Calu3 (cell line): ENCODE data around the gene RIMS4. TPM values are rescaled to one million over a fixed set of nuclear protein-coding genes. Genes with fewer than 3 reads are reported as not detected.

Experiments
- BruUV-seq: library from RNA; stranded (reverse); fragments of 400-500 nt; replicated peaks from 2 replicates; lab custom pipeline; 2021; lab: Mats Ljungman, UMichigan
- CTCF ChIA-PET: fragments of 300-600 bp; sonication (Branson Sonifier 250); formaldehyde crosslinking; loops from one replicate; lab custom pipeline; 2022; ENCODE audit warnings: antibody characterized with exemption; lab: Charles Lee
- DNase-seq: peaks from one replicate; pipeline ENCODE4 v3.0.0; 2022
- H3K27ac Mint-ChIP-seq: one replicate; pipeline ENCODE4 v1.8.0; 2022; ENCODE audit warnings: mixed read lengths; ENCODE audit not compliant: unreplicated experiment
- H3K27me3 Mint-ChIP-seq: one replicate; pipeline ENCODE4 v1.8.0; 2022; ENCODE audit warnings: mixed read lengths; ENCODE audit not compliant: unreplicated experiment
- H3K36me3 Mint-ChIP-seq: one replicate; pipeline ENCODE4 v1.8.0; 2022; ENCODE audit warnings: mild to moderate bottlenecking, moderate library complexity, mixed read lengths; ENCODE audit not compliant: insufficient read depth, unreplicated experiment
- H3K4me1 Mint-ChIP-seq: one replicate; pipeline ENCODE4 v1.8.0; 2022; ENCODE audit warnings: mild to moderate bottlenecking, low read depth, mixed read lengths; ENCODE audit not compliant: unreplicated experiment
- H3K4me3 Mint-ChIP-seq: one replicate; pipeline ENCODE4 v1.8.0; 2022; ENCODE audit warnings: mild to moderate bottlenecking, low read depth, moderate library complexity, mixed read lengths; ENCODE audit not compliant: unreplicated experiment
- H3K9me3 Mint-ChIP-seq: one replicate; pipeline ENCODE4 v1.8.0; 2022; ENCODE audit warnings: low read depth, mixed read lengths; ENCODE audit not compliant: unreplicated experiment
- CTCF ChIP-seq: fragments of 200-600 bp; IDR thresholded peaks from one replicate; pipeline ENCODE4 v1.8.0; 2022; ENCODE audit warnings: antibody characterized with exemption; ENCODE audit not compliant: unreplicated experiment
- intact Hi-C: fragments of 100-400 bp; cut with micrococcal nuclease; formaldehyde crosslinking; loops from one replicate; pipeline ENCODE4 v1.10.0; 2022; ENCODE audit not compliant: unreplicated experiment
- total RNA-seq: library from RNA; stranded (reverse); gene quantifications from 2 replicates; pipeline ENCODE4 v1.2.3, GENCODE V29; 2022

The RIMS4 gene
- total RNA-seq, 1 experiment from 2014 or later: 0.40 TPM

GRCh38 chr20:44770484-44771171 lies 39.7 kb downstream of the RIMS4 start:
- DNase-seq: no peak
- H3K36me3 Mint-ChIP-seq: no peaks in the 10 kb centered on the region
- H3K4me3 Mint-ChIP-seq: no peak overlapping the region
- no peak overlapping the region for H3K27ac Mint-ChIP-seq
- no peak for TF ChIP-seq CTCF
- peaks cover 21% of the 10 kb centered on the region for H3K27me3 Mint-ChIP-seq
- intact Hi-C loops: no loop called here
- no TSS peak for BruUV-seq
- no peaks in the 10 kb centered on the region for H3K9me3 Mint-ChIP-seq
- H3K4me1 Mint-ChIP-seq: peaks cover 10% of the 10 kb centered on the region
- CTCF ChIA-PET: no interaction called here

DNA sequence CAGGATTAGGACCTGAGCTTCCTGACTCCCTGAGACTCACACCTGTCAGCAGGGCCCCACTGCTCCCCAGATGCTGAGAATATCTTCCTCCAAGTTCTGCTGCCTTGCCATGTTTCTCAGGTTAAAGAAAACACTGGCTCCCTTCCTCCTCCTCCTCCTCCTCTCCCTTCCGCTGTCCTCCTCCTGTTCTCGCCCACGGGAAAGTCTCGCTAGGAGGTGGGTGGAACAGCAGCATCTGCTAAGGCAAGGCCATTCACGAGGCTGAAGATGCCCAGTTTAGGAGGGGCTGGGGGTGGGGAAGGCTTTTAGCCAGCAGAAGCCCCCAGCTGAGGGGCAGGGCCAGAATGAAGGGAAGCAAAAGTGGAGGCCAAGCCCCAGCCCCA lies 40.9 kb downstream of the RIMS4 start:
- Mint-ChIP-seq H3K4me3 (no peak overlapping the region), H3K27me3 (peaks cover 32% of the 10 kb centered on the region), H3K27ac (no peak overlapping the region), H3K36me3 (no peaks in the 10 kb centered on the region), H3K4me1 (peaks cover 12% of the 10 kb centered on the region), H3K9me3 (no peaks in the 10 kb centered on the region)
- CTCF ChIA-PET: no interaction called here
- no peak for DNase-seq
- intact Hi-C loops: no loop called here
- no peak for TF ChIP-seq CTCF
- no TSS peak for BruUV-seq

DNA sequence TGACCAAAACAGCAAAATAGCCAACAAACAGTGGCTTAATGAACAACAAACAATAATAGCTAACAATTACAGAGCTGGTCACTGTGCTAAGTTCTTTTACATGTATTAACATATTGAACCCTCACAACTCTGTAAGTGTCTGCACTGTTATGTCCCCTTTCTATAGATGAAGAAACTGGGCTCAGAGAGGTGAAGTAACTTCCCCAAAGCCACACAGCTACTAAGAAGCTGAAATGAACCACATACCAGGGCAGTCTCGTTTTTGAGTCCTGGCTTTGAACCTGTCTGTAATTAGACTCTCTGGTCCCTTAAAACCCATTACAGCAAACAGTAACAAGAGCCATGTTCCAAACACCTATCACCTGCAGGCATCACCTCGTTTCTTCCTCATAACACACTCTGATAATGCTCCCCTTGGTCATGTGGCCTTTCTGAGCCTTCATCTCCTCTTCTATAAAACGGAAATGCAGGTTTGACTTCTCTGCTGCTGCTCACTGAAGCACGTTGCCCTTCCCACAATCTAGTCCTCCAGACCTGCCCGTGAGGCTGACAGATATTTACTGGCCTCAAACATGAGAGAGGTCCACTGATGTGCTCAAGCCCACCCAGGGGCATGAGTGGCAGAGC lies 41.4 kb downstream of the RIMS4 start:
- Mint-ChIP-seq H3K4me1 (peaks cover 12% of the 10 kb centered on the region), H3K4me3 (no peak overlapping the region), H3K9me3 (no peaks in the 10 kb centered on the region), H3K27ac (no peak overlapping the region), H3K27me3 (peaks cover 38% of the 10 kb centered on the region), H3K36me3 (no peaks in the 10 kb centered on the region)
- no TSS peak for BruUV-seq
- CTCF ChIA-PET: no interaction called here
- intact Hi-C loops: no loop called here
- TF ChIP-seq CTCF: no peak
- no peak for DNase-seq

GRCh38 chr20:44768256-44768655 lies 42.1 kb downstream of the RIMS4 start:
- intact Hi-C loops: no loop called here
- CTCF ChIA-PET: no interaction called here
- H3K4me1 Mint-ChIP-seq: peaks cover 12% of the 10 kb centered on the region
- TF ChIP-seq CTCF: no peak
- no peaks in the 10 kb centered on the region for H3K36me3 Mint-ChIP-seq
- no peaks in the 10 kb centered on the region for H3K9me3 Mint-ChIP-seq
- H3K27me3 Mint-ChIP-seq: peaks cover 45% of the 10 kb centered on the region
- H3K27ac Mint-ChIP-seq: no peak overlapping the region
- no peak overlapping the region for H3K4me3 Mint-ChIP-seq
- no TSS peak for BruUV-seq
- no peak for DNase-seq
